A204.1 (cell line): Measurements from ENCODE around the gene SUPT5H.

Source experiments
- FAIRE-seq: peaks from 2 replicates; lab custom pipeline; 2012; peaks lifted over from hg19 to GRCh38; lab: Jason Lieb, UNC

SUPT5H gene

GRCh38 chr19:39524495-39524894 lies 79.1 kb downstream of the SUPT5H start:
- no peak for FAIRE-seq

DNA sequence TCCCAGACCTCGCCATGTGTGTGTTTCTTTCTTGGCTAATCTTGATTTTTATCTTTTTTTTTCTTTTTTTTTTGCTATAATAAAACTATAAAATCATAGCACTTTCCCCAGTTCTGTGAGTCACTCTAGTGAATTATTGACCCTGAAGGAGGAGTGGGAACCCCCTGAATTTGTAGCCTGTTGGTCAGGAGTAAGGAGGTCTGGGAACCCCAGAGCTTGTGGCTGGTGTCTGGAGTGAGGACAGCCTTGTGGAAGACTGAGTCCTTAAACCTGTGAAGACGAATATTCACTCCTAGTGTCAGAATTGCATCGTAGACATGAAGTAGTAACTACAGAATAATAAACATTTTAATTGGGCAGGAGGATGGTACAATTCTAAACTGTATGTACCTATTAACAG lies 79.8 kb downstream of the SUPT5H start:
- FAIRE-seq, result no peak
